ENCODE results near the gene C1orf216. TPM values are rescaled to one million over a fixed set of nuclear protein-coding genes. Genes with fewer than 3 reads are reported as not detected.

C1orf216 gene
- total RNA-seq, 1 donor from 2014 or later = 11.3 TPM

DNA sequence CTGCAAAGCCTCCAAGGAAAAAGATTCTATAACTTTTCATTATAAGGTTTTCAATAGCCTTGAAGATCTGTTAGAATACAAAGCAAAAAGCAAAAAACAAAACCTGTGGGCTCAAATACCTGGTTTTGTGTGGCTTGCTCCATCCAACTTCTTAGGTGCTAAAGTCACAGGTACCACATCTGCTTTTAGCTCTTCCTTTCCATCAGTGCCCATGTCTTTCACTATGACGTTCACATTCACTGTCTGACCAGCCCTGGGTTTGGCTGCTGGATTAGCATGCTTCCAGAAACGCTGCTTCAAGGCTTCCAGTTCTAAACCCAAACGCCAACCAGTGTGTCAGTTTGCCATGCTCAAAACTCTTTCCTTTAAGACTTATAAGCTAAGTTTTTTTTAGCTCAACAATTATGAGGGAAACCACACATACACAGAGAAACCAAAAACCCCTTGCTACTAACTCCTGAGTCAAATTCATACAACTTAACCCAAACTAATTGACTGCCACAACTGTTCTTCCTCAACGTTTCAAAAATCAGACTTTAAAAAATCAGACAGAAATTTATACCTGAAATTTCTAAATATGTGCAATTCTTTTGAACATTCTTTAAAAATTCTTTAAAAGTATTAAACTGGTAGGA is 35.1 kb upstream of the C1orf216 start:
- H3K36me3 Mint-ChIP-seq (ENCODE audit: insufficient read depth) = peaks cover 6% of the 10 kb centered on the region
- H3K4me1 Mint-ChIP-seq (ENCODE audit: low read depth) = no peaks in the 10 kb centered on the region
- H3K4me3 Mint-ChIP-seq (ENCODE audit: low read depth) = no peak overlapping the region
- DNase-seq (ENCODE audit: low spot score, unreplicated experiment) = no peak
- H3K27me3 Mint-ChIP-seq = no peaks in the 10 kb centered on the region
- no peak overlapping the region for H3K27ac Mint-ChIP-seq
- TF ChIP-seq, protein P1, sequence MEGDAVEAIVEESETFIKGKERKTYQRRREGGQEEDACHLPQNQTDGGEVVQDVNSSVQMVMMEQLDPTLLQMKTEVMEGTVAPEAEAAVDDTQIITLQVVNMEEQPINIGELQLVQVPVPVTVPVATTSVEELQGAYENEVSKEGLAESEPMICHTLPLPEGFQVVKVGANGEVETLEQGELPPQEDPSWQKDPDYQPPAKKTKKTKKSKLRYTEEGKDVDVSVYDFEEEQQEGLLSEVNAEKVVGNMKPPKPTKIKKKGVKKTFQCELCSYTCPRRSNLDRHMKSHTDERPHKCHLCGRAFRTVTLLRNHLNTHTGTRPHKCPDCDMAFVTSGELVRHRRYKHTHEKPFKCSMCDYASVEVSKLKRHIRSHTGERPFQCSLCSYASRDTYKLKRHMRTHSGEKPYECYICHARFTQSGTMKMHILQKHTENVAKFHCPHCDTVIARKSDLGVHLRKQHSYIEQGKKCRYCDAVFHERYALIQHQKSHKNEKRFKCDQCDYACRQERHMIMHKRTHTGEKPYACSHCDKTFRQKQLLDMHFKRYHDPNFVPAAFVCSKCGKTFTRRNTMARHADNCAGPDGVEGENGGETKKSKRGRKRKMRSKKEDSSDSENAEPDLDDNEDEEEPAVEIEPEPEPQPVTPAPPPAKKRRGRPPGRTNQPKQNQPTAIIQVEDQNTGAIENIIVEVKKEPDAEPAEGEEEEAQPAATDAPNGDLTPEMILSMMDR (IDR thresholded peaks at IDR 0.05; ENCODE audit: unreplicated experiment) = no peak
- no peaks in the 10 kb centered on the region for H3K9me3 Mint-ChIP-seq (ENCODE audit: low read depth)

DNA sequence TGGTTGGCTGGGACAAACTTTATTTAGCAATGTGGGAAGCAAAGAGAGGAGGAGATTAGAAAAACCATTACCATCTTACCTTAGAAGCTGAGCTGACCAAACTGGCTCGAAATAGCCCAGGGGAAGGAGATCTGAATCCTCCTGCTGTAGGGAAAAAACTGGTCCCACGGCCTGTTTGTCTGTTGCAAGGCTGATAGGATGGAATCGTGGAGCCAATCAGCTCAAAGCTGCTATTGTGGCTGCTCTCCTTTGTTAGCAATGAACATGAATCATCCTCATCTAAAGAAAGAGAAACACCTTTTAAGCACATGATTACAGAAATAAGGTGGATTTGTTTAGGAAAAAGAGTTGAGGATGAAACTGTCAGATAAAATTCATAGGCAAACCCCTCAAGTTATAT is 29.6 kb upstream of the C1orf216 start:
- H3K27me3 Mint-ChIP-seq = no peaks in the 10 kb centered on the region
- H3K9me3 Mint-ChIP-seq (ENCODE audit: low read depth) = no peaks in the 10 kb centered on the region
- H3K4me3 Mint-ChIP-seq (ENCODE audit: low read depth) = no peak overlapping the region
- TF ChIP-seq, protein P1 (IDR thresholded peaks at IDR 0.05; ENCODE audit: unreplicated experiment) = no peak
- H3K27ac Mint-ChIP-seq = no peak overlapping the region
- no peak for DNase-seq (ENCODE audit: low spot score, unreplicated experiment)
- H3K4me1 Mint-ChIP-seq (ENCODE audit: low read depth) = no peaks in the 10 kb centered on the region
- peaks cover 4% of the 10 kb centered on the region for H3K36me3 Mint-ChIP-seq (ENCODE audit: insufficient read depth)

DNA sequence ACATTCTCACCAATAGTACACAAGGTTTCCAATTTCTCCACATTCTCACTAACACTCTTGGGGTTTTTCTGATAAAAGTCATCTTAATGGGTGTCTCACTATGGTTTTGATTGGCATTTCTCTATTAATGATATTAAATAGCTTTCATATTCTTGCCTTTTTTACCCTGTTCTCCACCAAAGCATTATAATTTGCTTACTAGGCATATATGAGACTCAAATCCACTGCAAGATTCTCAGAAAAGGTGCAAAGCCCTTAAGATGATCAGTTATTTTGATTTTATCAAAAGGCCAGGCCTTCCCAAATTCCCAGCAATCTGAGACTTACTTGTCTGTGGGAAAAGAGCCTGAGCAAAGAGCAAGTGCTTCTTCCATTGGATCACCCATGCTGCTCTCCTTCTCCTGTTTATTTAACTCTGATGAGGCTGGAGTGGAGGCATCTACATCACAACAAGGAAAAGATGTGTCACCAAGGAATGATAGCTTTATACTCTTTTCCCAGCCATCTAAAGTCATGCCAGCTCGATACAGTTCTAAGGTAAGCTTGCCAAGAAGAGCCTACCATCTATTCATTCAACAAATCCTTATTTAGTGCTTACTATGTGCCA is 26.5 kb upstream of the C1orf216 start:
- H3K27me3 Mint-ChIP-seq = no peaks in the 10 kb centered on the region
- TF ChIP-seq, protein P1 (IDR thresholded peaks at IDR 0.05; ENCODE audit: unreplicated experiment) = no peak
- DNase-seq (ENCODE audit: low spot score, unreplicated experiment) = no peak
- H3K9me3 Mint-ChIP-seq (ENCODE audit: low read depth) = no peaks in the 10 kb centered on the region
- H3K36me3 Mint-ChIP-seq (ENCODE audit: insufficient read depth) = peaks cover 4% of the 10 kb centered on the region
- H3K27ac Mint-ChIP-seq = no peak overlapping the region
- no peak overlapping the region for H3K4me3 Mint-ChIP-seq (ENCODE audit: low read depth)
- no peaks in the 10 kb centered on the region for H3K4me1 Mint-ChIP-seq (ENCODE audit: low read depth)

DNA sequence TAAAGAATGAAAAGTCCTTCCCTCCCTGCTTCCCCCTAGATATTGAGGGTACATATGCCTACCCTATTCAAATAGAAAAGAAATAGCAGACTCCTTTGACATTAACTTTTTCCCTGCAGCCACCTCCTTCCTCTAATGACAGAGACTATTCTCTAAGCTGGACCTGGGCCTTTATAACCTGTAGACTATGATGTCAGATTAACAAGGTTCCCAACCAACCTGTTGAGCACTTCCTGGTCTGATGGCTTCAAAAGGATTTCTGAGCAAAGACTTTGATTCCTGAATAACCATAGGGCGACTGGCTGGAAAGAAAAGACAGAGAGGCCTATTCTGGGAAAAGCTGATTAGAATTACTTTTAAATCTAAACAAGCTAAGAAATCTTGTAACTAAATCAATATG is 18.4 kb upstream of the C1orf216 start:
- H3K27me3 Mint-ChIP-seq = no peaks in the 10 kb centered on the region

DNA sequence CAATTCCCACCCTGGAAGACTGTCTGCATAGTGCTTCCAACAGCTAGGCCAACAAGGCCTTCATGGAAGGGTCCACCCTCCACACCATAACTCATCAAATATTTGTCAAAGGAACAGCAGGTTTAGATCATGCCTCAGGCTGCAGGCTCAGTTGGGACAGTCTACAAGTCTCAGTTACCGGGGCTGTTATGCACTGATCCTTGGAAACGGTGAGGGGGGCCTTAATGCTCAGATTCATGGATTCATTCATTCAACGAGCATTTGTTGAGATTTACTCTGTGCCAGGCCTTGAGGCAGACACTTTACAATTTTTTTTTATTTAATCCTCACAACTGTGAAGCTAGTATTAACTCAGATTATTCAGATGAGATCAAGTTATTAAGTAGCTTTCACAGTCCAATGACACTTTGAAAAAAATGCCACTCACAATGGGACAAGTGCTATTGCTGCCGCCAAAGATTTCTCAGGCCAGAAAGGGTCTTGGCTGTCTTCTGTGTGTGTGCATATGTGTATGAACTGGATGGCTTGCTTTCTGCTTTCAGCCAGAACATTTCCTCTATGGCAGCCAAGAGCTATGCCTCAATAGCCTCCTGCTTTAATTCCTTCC is 8.9 kb upstream of the C1orf216 start:
- Mint-ChIP-seq H3K27me3 (no peaks in the 10 kb centered on the region), H3K9me3 (ENCODE audit: low read depth) (no peaks in the 10 kb centered on the region), H3K36me3 (ENCODE audit: insufficient read depth) (no peaks in the 10 kb centered on the region), H3K4me3 (ENCODE audit: low read depth) (no peak overlapping the region), H3K27ac (no peak overlapping the region), H3K4me1 (ENCODE audit: low read depth) (peaks cover 6% of the 10 kb centered on the region)
- no peak for DNase-seq (ENCODE audit: low spot score, unreplicated experiment)
- TF ChIP-seq, protein P1 (IDR thresholded peaks at IDR 0.05; ENCODE audit: unreplicated experiment) = no peak

More for the DNA sequence above, 18.4 kb upstream of the C1orf216 start:
- Mint-ChIP-seq H3K4me1 (ENCODE audit: low read depth) (no peaks in the 10 kb centered on the region), H3K9me3 (ENCODE audit: low read depth) (no peaks in the 10 kb centered on the region), H3K36me3 (ENCODE audit: insufficient read depth) (peaks cover 4% of the 10 kb centered on the region), H3K27ac (no peak overlapping the region), H3K4me3 (ENCODE audit: low read depth) (no peak overlapping the region)
- TF ChIP-seq, protein P1 (IDR thresholded peaks at IDR 0.05; ENCODE audit: unreplicated experiment) = no peak
- no peak for DNase-seq (ENCODE audit: low spot score, unreplicated experiment)
